BLaER1 (cell line): ENCODE data around the gene PPARD.

ENCODE experiments used
- H3K27ac ChIP-seq: shearing (Covaris generic); formaldehyde crosslinking; 2 replicates; pipeline ENCODE4 v1.8.1; 2022
- H3K27me3 ChIP-seq: shearing (Covaris generic); formaldehyde crosslinking; 2 replicates; pipeline ENCODE4 v1.8.1; 2022
- H3K36me3 ChIP-seq: shearing (Covaris generic); formaldehyde crosslinking; 2 replicates; pipeline ENCODE4 v1.8.1; 2022
- H3K4me1 ChIP-seq: shearing (Covaris generic); formaldehyde crosslinking; 2 replicates; pipeline ENCODE4 v1.8.1; 2022
- H3K4me2 ChIP-seq: shearing (Covaris generic); formaldehyde crosslinking; 2 replicates; pipeline ENCODE4 v1.8.1; 2022
- H3K4me3 ChIP-seq: shearing (Covaris generic); formaldehyde crosslinking; 2 replicates; pipeline ENCODE4 v1.8.1; 2022
- H3K9ac ChIP-seq: shearing (Covaris generic); formaldehyde crosslinking; 2 replicates; pipeline ENCODE4 v1.8.1; 2022
- H3K9me3 ChIP-seq: shearing (Covaris generic); formaldehyde crosslinking; 2 replicates; pipeline ENCODE4 v1.8.1; 2022
- H4K20me1 ChIP-seq: shearing (Covaris generic); formaldehyde crosslinking; 2 replicates; pipeline ENCODE4 v1.8.1; 2022
- Cebpa-rat ChIP-seq: shearing (Covaris generic); IDR thresholded peaks from 2 replicates; pipeline ENCODE4 v1.8.1; 2022

The PPARD gene

GRCh38 chr6:35473075-35473849 lies 130.9 kb downstream of the PPARD start:
- H3K9ac ChIP-seq = peak overlapping the region; percentile 34; the same call in 1 of the 2 replicates
- no peak for TF ChIP-seq Cebpa-rat
- peaks cover 67% of the 10 kb centered on the region for H3K36me3 ChIP-seq
- H3K27ac ChIP-seq = no peak overlapping the region
- no peaks in the 10 kb centered on the region for H3K9me3 ChIP-seq
- peaks cover 37% of the 10 kb centered on the region for H3K4me1 ChIP-seq
- no peaks in the 10 kb centered on the region for H3K27me3 ChIP-seq
- H4K20me1 ChIP-seq = peaks cover 70% of the 10 kb centered on the region
- H3K4me3 ChIP-seq = no peak overlapping the region
- H3K4me2 ChIP-seq = no peak overlapping the region

- peaks cover 67% of the 10 kb centered on the region for H4K20me1 ChIP-seq
- H3K9me3 ChIP-seq = no peaks in the 10 kb centered on the region
- TF ChIP-seq Cebpa-rat = no peak
- 0 out of 2 replicates have a peak overlapping the region, but pooled peaks have one; percentile 22 for H3K27ac ChIP-seq
- H3K4me3 ChIP-seq = no peak overlapping the region
- peaks cover 37% of the 10 kb centered on the region for H3K4me1 ChIP-seq
- peaks cover 66% of the 10 kb centered on the region for H3K36me3 ChIP-seq
- peak overlapping the region; percentile 34; the same call in 1 of the 2 replicates for H3K9ac ChIP-seq
- H3K27me3 ChIP-seq = no peaks in the 10 kb centered on the region
- no peak overlapping the region for H3K4me2 ChIP-seq
Observed at GRCh38 chr6:35473850-35474130, 131.4 kb downstream of the PPARD start.

DNA sequence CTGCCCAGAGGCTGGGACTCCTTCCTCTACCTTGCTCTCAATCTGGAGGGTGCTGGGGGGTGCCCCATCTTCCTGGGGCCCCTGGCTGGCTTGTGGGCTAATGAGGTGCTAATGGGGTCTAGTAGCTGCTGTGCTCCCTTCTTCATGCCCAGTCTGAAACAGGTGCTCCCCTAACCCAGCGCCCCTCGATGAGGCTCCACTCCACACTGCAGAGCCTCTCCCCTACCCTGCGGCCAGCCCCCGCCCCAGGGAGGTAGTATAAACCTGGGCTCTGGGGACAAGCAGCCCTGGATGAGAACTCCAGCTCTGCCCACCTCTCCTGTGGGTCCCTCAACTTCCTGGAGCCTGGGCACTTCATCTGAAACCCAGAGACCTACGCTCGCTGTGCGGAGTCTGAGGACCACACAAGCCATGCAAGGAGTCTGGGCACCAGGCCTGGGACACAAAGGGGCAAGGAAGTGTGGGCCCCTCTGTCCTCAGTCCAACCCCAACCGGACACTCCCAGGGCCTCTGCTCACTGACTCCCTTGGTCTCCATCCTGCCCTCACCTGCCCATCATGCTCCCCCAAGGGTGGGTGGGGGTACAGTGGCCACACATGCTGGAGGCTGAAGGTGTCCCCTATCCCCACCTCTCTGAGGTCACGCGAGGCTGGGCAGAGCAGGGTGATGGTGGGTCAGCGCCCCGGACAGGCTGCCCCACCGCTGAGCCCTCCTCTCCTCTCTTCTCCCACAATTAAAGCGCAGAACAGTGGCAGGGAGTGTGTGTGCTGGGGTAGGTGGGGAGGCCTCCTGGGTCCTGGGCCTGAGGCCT lies 132.0 kb downstream of the PPARD start:
- Histone ChIP-seq H3K4me2 (no peak overlapping the region), H3K27ac (0 out of 2 replicates have a peak overlapping the region, but pooled peaks have one; percentile 22), H3K36me3 (peaks cover 61% of the 10 kb centered on the region), H3K27me3 (no peaks in the 10 kb centered on the region), H3K4me3 (no peak overlapping the region), H4K20me1 (peaks cover 62% of the 10 kb centered on the region), H3K4me1 (peaks cover 38% of the 10 kb centered on the region), H3K9ac (0 out of 2 replicates have a peak overlapping the region, but pooled peaks have one; percentile 34), H3K9me3 (no peaks in the 10 kb centered on the region)
- no peak for TF ChIP-seq Cebpa-rat

DNA sequence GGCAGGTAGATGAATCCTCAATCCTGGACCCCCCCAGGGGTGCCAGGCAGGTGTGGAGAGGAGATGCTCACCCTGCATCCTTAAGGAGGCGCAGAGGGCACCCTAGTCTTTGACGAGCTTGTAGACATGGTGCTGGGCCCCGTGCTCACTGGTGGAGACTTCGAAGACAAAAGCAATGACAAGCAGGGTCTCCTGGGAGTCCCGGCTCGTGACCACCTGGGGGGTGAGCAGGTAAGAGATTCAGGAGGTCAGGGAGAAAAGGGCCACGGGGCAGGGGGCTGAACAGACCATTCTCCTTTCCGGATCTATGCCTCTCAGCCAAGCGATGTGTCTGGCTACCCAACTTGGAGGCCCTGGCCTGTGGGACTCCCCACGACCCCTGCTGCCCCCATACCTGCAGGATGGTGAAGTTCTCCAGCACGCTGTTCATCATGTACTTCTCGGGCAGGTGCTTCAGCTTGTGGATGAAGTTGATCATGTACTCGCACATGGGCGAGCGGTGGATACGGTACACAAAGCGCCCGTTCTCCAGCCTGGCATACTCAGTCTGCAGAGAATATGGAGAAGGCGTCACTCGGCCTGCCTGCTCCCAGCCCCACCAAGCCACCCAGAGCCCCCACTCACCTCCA lies 132.7 kb downstream of the PPARD start:
- no peaks in the 10 kb centered on the region for H3K9me3 ChIP-seq
- H3K36me3 ChIP-seq = peaks cover 54% of the 10 kb centered on the region
- H3K4me1 ChIP-seq = peaks cover 41% of the 10 kb centered on the region
- H3K27me3 ChIP-seq = no peaks in the 10 kb centered on the region
- no peak overlapping the region for H3K27ac ChIP-seq
- H4K20me1 ChIP-seq = peaks cover 55% of the 10 kb centered on the region
- H3K4me3 ChIP-seq = no peak overlapping the region
- TF ChIP-seq Cebpa-rat = no peak
- H3K9ac ChIP-seq = no peak overlapping the region
- H3K4me2 ChIP-seq = no peak overlapping the region

- peaks cover 49% of the 10 kb centered on the region for H3K36me3 ChIP-seq
- H3K9me3 ChIP-seq = no peaks in the 10 kb centered on the region
- H3K27me3 ChIP-seq = no peaks in the 10 kb centered on the region
- no peak overlapping the region for H3K27ac ChIP-seq
- peaks cover 37% of the 10 kb centered on the region for H3K4me1 ChIP-seq
- H3K4me3 ChIP-seq = no peak overlapping the region
- peaks cover 50% of the 10 kb centered on the region for H4K20me1 ChIP-seq
- no peak for TF ChIP-seq Cebpa-rat
- H3K9ac ChIP-seq = no peak overlapping the region
- no peak overlapping the region for H3K4me2 ChIP-seq
Observed at GRCh38 chr6:35475573-35475972, 133.2 kb downstream of the PPARD start.

DNA sequence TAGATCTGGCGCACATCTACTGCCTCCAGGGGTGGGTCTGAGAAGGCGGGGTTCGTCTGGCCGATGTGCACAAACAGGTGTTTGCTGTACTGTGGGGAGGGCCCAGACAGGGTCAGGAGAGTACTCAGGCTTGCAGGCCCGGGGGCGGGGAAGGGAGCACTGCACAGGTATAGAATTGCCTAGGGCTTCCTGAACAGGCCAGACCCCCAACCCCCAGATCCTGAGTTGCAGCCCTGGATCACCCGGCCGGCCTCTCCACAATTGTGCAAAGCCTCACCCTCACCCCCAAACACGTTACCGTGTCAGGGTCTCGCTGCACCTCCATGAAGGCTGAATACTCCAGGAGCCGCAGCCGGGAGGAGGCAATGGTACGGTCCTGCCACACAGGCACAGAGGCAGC lies 133.6 kb downstream of the PPARD start:
- H3K9me3 ChIP-seq = no peaks in the 10 kb centered on the region
- H3K4me1 ChIP-seq = peaks cover 33% of the 10 kb centered on the region
- H3K9ac ChIP-seq = no peak overlapping the region
- no peaks in the 10 kb centered on the region for H3K27me3 ChIP-seq
- peaks cover 45% of the 10 kb centered on the region for H4K20me1 ChIP-seq
- no peak overlapping the region for H3K4me2 ChIP-seq
- no peak overlapping the region for H3K27ac ChIP-seq
- H3K36me3 ChIP-seq = peaks cover 44% of the 10 kb centered on the region
- H3K4me3 ChIP-seq = no peak overlapping the region
- no peak for TF ChIP-seq Cebpa-rat

GRCh38 chr6:35477028-35477427 lies 134.7 kb downstream of the PPARD start:
- TF ChIP-seq Cebpa-rat = no peak
- peaks cover 34% of the 10 kb centered on the region for H3K36me3 ChIP-seq
- no peak overlapping the region for H3K4me2 ChIP-seq
- no peak overlapping the region for H3K27ac ChIP-seq
- H3K27me3 ChIP-seq = no peaks in the 10 kb centered on the region
- no peak overlapping the region for H3K9ac ChIP-seq
- H3K4me3 ChIP-seq = no peak overlapping the region
- H3K9me3 ChIP-seq = no peaks in the 10 kb centered on the region
- peaks cover 23% of the 10 kb centered on the region for H3K4me1 ChIP-seq
- H4K20me1 ChIP-seq = peaks cover 35% of the 10 kb centered on the region
